H9 (cell line): ENCODE data around the gene SCIN. TPM values are rescaled to one million over a fixed set of nuclear protein-coding genes. Genes with fewer than 3 reads are reported as not detected.

Source experiments
- DNase-seq: peaks from one replicate; pipeline ENCODE4 v3.0.0-alpha.2; 2017
- H2AFZ ChIP-seq: one replicate; pipeline ENCODE4 v1.6.1; 2013; ENCODE audit warnings: mild to moderate bottlenecking, low read length, control low read depth, moderate library complexity
- H2AK5ac ChIP-seq: 2 replicates; pipeline ENCODE4 v1.6.1; 2013; ENCODE audit warnings: low read length, control low read depth, mixed read lengths; ENCODE audit not compliant: insufficient read length
- H2BK120ac ChIP-seq: one replicate; pipeline ENCODE4 v1.6.1; 2013; ENCODE audit warnings: low read depth, mild to moderate bottlenecking, low read length, control low read depth, inconsistent platforms; ENCODE audit not compliant: poor library complexity, severe bottlenecking
- H2BK12ac ChIP-seq: 2 replicates; pipeline ENCODE4 v1.6.1; 2013; ENCODE audit warnings: low read length, control low read depth, mixed read lengths, low read depth; ENCODE audit not compliant: insufficient read length
- H2BK15ac ChIP-seq: 2 replicates; pipeline ENCODE4 v1.6.1; 2013; ENCODE audit warnings: low read depth, low read length, control low read depth
- H2BK20ac ChIP-seq: one replicate; pipeline ENCODE4 v1.6.1; 2013; ENCODE audit warnings: low read depth, mild to moderate bottlenecking, low read length, control low read depth, inconsistent platforms; ENCODE audit not compliant: poor library complexity, severe bottlenecking
- H2BK5ac ChIP-seq: 2 replicates; pipeline ENCODE4 v1.6.1; 2013; ENCODE audit warnings: low read length, control low read depth, mixed read lengths; ENCODE audit not compliant: insufficient read length
- H3K14ac ChIP-seq: 2 replicates; pipeline ENCODE4 v1.6.1; 2013; ENCODE audit warnings: low read length, control low read depth; ENCODE audit not compliant: insufficient read depth
- H3K18ac ChIP-seq: 2 replicates; pipeline ENCODE4 v1.6.1; 2013; ENCODE audit warnings: low read depth, mild to moderate bottlenecking, mixed read lengths, low read length, control low read depth; ENCODE audit not compliant: insufficient read length
- H3K23ac ChIP-seq: 2 replicates; pipeline ENCODE4 v1.6.1; 2013; ENCODE audit warnings: low read length, control low read depth, mixed read lengths, low read depth; ENCODE audit not compliant: insufficient read length
- H3K23me2 ChIP-seq: 2 replicates; pipeline ENCODE4 v1.6.1; 2013; ENCODE audit warnings: low read depth, mild to moderate bottlenecking, mixed read lengths, low read length, control low read depth; ENCODE audit not compliant: insufficient read length, poor library complexity, severe bottlenecking
- H3K27ac ChIP-seq: 2 replicates; pipeline ENCODE4 v1.5.1; 2013; ENCODE audit warnings: low read length, control low read depth, mixed read lengths, low read depth; ENCODE audit not compliant: insufficient read length
- H3K27me3 ChIP-seq: 2 replicates; pipeline ENCODE4 v1.6.1; 2013; ENCODE audit warnings: low read length, control low read depth, inconsistent platforms; ENCODE audit not compliant: insufficient read depth
- H3K4ac ChIP-seq: 2 replicates; pipeline ENCODE4 v1.6.1; 2013; ENCODE audit warnings: low read depth, mild to moderate bottlenecking, control low read depth, inconsistent platforms, low read length, moderate library complexity
- H3K4me1 ChIP-seq: 2 replicates; pipeline ENCODE4 v1.6.1; 2013; ENCODE audit warnings: low read length, control low read depth, inconsistent platforms; ENCODE audit not compliant: insufficient read depth
- H3K4me2 ChIP-seq: 2 replicates; pipeline ENCODE4 v1.6.1; 2013; ENCODE audit warnings: low read length, control low read depth, mixed read lengths; ENCODE audit not compliant: insufficient read length, insufficient read depth
- H3K56ac ChIP-seq: 2 replicates; pipeline ENCODE4 v1.6.1; 2013; ENCODE audit warnings: low read depth, mild to moderate bottlenecking, mixed read lengths, low read length, control low read depth; ENCODE audit not compliant: insufficient read length
- H3K79me1 ChIP-seq: 2 replicates; pipeline ENCODE4 v1.6.1; 2013; ENCODE audit warnings: low read depth, mild to moderate bottlenecking, moderate library complexity, low read length, control low read depth, inconsistent platforms; ENCODE audit not compliant: insufficient read depth, poor library complexity, severe bottlenecking
- H3K79me2 ChIP-seq: 2 replicates; pipeline ENCODE4 v1.6.1; 2013; ENCODE audit warnings: low read length, control low read depth, inconsistent platforms; ENCODE audit not compliant: insufficient read depth
- H3K9ac ChIP-seq: 2 replicates; pipeline ENCODE4 v1.6.1; 2013; ENCODE audit warnings: low read length, control low read depth, mixed read lengths; ENCODE audit not compliant: insufficient read length; ENCODE audit errors: extremely low read depth
- H3K9me3 ChIP-seq: one replicate; pipeline ENCODE4 v1.6.1; 2013; ENCODE audit warnings: low read depth, low read length, inconsistent platforms; ENCODE audit not compliant: control insufficient read depth
- H3T11ph ChIP-seq: one replicate; pipeline ENCODE4 v1.6.1; 2013; ENCODE audit warnings: mild to moderate bottlenecking, low read length, control low read depth, inconsistent platforms
- H4K20me1 ChIP-seq: one replicate; pipeline ENCODE4 v1.6.1; 2013; ENCODE audit not compliant: control insufficient read depth, insufficient read length, insufficient read depth
- H4K5ac ChIP-seq: 2 replicates; pipeline ENCODE4 v1.6.1; 2013; ENCODE audit warnings: low read depth, mild to moderate bottlenecking, mixed read lengths, low read length, control low read depth; ENCODE audit not compliant: insufficient read length
- H4K8ac ChIP-seq: replicated peaks from 2 replicates; pipeline ENCODE4 v1.6.1; 2013; ENCODE audit warnings: low read length, control low read depth, mixed read lengths, low read depth; ENCODE audit not compliant: insufficient read length
- H4K91ac ChIP-seq: 2 replicates; pipeline ENCODE4 v1.6.1; 2013; ENCODE audit warnings: low read depth, mild to moderate bottlenecking, moderate library complexity, mixed read lengths, low read length, control low read depth; ENCODE audit not compliant: insufficient read length
- H3K27ac Mint-ChIP-seq, 3 experiments: 2 replicates in 2 of 3; 3 replicates in 1 of 3; pipeline ENCODE4 v1.8.0; 2020 to 2021; ENCODE audit warnings: mixed read lengths in 3 of 3, mild to moderate bottlenecking in 1 of 3, moderate library complexity in 1 of 3
- H3K27me3 Mint-ChIP-seq: 2 replicates; pipeline ENCODE4 v1.8.0; 2021; ENCODE audit warnings: low read depth, mild to moderate bottlenecking, moderate library complexity, mixed read lengths
- H3K36me3 Mint-ChIP-seq, 3 experiments: 2 replicates in 2 of 3; 3 replicates in 1 of 3; pipeline ENCODE4 v1.8.0; 2020 to 2021; ENCODE audit warnings: low read depth in 3 of 3, mixed read lengths in 3 of 3; ENCODE audit not compliant: insufficient read depth in 1 of 3
- H3K4me1 Mint-ChIP-seq, 2 experiments: 2 replicates each; pipeline ENCODE4 v1.8.0; 2020; ENCODE audit warnings: mixed read lengths in 2 of 2
- H3K4me3 Mint-ChIP-seq, 2 experiments: 2 replicates in 1 of 2; 3 replicates in 1 of 2; pipeline ENCODE4 v1.8.0; 2020 to 2021; ENCODE audit warnings: mild to moderate bottlenecking in 2 of 2, mixed read lengths in 2 of 2, moderate library complexity in 1 of 2
- H3K9me3 Mint-ChIP-seq, 2 experiments: 2 replicates in 1 of 2; 3 replicates in 1 of 2; pipeline ENCODE4 v1.8.0; 2020; ENCODE audit warnings: mild to moderate bottlenecking in 2 of 2, mixed read lengths in 2 of 2, moderate library complexity in 1 of 2
- WGBS: extraction: QIAGEN DNeasy Blood & Tissue Kit; methylation state at CpG from one replicate; pipeline ENCODE4 v1.1.7; 2013; ENCODE audit warnings: missing lambda C conversion rate, low lambda C conversion rate, mixed read lengths; ENCODE audit not compliant: insufficient read length; ENCODE audit errors: extremely low coverage; 5-methylcytosine and 5-hydroxymethylcytosine counted together
- total RNA-seq: library from RNA; stranded (reverse); gene quantifications from 2 replicates; pipeline ENCODE4 v1.2.1, GENCODE V29; 2021
- TF ChIP-seq, protein P1 (sequence below): fragments of 200-600 bp; sonication (generic); conservative IDR thresholded peaks from 3 replicates; pipeline ENCODE4 v1.8.0; 2021; ENCODE audit warnings: antibody characterized with exemption, mild to moderate bottlenecking

SCIN gene
- total RNA-seq, 1 experiment from 2014 or later, result 0.44 TPM

DNA sequence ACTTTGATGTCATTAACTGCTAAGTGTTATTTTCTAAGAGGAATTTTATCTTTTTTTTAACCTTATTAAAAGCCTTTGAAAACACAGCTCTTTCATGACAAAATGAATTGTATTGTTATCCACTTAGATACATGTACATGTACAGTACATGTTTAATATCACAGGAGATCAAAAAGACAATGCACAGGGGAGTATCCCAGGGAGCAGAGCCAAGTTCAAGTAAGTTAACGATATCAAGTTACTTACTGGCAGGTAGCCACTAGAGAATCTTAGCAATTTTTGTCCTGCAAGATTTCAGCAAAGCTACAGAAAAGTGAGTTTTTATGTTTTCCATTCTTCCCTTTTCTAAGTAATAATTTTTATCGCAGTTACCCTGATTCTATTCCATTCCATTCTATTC, 83.0 kb downstream of the SCIN start:
- Histone ChIP-seq H3K23me2 (no peaks in the 10 kb centered on the region), H3K79me1 (no peaks in the 10 kb centered on the region), H2AFZ (no peak overlapping the region), H3K4ac (no peak overlapping the region), H3K27me3 (no peaks in the 10 kb centered on the region), H3K18ac (no peak overlapping the region), H2BK120ac (no peak overlapping the region), H2BK12ac (no peak overlapping the region), H3K4me1 (no peaks in the 10 kb centered on the region), H4K5ac (no peak overlapping the region), H3K9me3 (no peaks in the 10 kb centered on the region), H3T11ph (no peak overlapping the region), H2AK5ac (no peak overlapping the region), H4K8ac (no peak overlapping the region), H3K79me2 (no peaks in the 10 kb centered on the region), H2BK15ac (no peak overlapping the region), H3K4me2 (no peak overlapping the region), H4K20me1 (no peaks in the 10 kb centered on the region), H2BK20ac (no peak overlapping the region), H3K14ac (no peak overlapping the region), H3K9ac (no peak overlapping the region), H3K23ac (no peak overlapping the region), H3K56ac (no peak overlapping the region), H4K91ac (no peak overlapping the region), H3K27ac (no peak overlapping the region), H2BK5ac (no peak overlapping the region)
- WGBS, result 100% methylated on average over 1 of the region's 2 CpGs
- Mint-ChIP-seq H3K27me3 (no peaks in the 10 kb centered on the region; the same call in 1 of the 2 replicates), H3K9me3 (no peaks in the 10 kb centered on the region), H3K4me3 (no peak overlapping the region), H3K4me1 (peaks cover 9% of the 10 kb centered on the region in 2 experiments), H3K36me3 (no peaks in the 10 kb centered on the region), H3K27ac (no peak overlapping the region)
- TF ChIP-seq, protein P1, sequence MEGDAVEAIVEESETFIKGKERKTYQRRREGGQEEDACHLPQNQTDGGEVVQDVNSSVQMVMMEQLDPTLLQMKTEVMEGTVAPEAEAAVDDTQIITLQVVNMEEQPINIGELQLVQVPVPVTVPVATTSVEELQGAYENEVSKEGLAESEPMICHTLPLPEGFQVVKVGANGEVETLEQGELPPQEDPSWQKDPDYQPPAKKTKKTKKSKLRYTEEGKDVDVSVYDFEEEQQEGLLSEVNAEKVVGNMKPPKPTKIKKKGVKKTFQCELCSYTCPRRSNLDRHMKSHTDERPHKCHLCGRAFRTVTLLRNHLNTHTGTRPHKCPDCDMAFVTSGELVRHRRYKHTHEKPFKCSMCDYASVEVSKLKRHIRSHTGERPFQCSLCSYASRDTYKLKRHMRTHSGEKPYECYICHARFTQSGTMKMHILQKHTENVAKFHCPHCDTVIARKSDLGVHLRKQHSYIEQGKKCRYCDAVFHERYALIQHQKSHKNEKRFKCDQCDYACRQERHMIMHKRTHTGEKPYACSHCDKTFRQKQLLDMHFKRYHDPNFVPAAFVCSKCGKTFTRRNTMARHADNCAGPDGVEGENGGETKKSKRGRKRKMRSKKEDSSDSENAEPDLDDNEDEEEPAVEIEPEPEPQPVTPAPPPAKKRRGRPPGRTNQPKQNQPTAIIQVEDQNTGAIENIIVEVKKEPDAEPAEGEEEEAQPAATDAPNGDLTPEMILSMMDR, result no peak
- no peak for DNase-seq
